Measurements from ENCODE around the gene SLC9A9.

- TF ChIP-seq EZH2 (IDR thresholded peaks at IDR 0.05) (no peak), EZH2phosphoT487 (IDR thresholded peaks at IDR 0.05) (no peak)
- TF ChIP-seq, protein P1, sequence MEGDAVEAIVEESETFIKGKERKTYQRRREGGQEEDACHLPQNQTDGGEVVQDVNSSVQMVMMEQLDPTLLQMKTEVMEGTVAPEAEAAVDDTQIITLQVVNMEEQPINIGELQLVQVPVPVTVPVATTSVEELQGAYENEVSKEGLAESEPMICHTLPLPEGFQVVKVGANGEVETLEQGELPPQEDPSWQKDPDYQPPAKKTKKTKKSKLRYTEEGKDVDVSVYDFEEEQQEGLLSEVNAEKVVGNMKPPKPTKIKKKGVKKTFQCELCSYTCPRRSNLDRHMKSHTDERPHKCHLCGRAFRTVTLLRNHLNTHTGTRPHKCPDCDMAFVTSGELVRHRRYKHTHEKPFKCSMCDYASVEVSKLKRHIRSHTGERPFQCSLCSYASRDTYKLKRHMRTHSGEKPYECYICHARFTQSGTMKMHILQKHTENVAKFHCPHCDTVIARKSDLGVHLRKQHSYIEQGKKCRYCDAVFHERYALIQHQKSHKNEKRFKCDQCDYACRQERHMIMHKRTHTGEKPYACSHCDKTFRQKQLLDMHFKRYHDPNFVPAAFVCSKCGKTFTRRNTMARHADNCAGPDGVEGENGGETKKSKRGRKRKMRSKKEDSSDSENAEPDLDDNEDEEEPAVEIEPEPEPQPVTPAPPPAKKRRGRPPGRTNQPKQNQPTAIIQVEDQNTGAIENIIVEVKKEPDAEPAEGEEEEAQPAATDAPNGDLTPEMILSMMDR (IDR thresholded peaks at IDR 0.05): no peak
These were observed 162.8 kb downstream of the SLC9A9 start for GRCh38 chr3:143685491-143685890.

Measured in neural progenitor cell (in vitro differentiated cells).